ENCODE measurements around the gene EPHB6.

The EPHB6 gene

DNA sequence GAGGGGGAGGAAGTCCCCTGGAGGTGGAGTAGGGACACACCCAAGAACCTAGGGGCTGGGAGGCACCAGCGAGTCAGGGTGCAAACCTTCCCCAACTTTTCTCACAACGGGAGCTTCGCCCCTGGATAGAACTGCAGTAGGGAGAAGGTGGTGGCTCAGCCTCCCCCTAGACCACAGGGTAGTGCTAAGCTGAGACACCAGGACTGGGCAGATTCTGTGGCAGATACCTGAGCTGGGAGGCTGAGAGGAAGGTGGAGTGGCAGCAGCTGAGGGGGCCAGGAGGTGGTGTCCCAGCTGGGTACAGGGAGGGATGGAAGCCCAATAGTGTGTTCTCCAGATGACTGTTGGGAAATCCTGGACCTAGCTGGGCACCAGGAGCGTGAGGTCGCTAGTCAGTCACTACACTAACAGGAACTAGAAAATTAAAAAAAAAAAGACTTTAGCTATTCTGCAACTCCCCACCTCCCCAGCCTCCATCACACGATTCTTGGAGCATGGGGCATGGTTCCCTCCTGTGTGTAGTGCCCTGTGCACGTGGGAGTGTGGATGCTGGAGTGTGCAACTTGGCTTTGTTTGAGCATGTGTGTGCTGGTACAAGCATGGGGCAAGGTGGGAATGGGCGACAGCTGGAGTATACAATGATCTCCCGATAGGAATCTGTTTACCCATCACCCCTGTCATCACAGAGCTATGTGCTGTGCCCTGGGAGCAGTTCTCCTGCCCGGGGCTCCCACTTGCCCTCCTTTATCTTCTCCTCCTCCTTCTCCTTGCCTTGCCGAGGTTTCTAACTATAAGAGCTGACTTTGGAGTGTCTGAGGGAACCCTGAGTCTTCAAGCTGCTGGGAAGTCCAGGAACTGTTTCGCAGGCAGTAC lies 39.5 kb downstream of the EPHB6 start:
- no peak for DNase-seq (ENCODE audit: extremely low read depth in 1 of 2, low read depth in 1 of 2)

DNA sequence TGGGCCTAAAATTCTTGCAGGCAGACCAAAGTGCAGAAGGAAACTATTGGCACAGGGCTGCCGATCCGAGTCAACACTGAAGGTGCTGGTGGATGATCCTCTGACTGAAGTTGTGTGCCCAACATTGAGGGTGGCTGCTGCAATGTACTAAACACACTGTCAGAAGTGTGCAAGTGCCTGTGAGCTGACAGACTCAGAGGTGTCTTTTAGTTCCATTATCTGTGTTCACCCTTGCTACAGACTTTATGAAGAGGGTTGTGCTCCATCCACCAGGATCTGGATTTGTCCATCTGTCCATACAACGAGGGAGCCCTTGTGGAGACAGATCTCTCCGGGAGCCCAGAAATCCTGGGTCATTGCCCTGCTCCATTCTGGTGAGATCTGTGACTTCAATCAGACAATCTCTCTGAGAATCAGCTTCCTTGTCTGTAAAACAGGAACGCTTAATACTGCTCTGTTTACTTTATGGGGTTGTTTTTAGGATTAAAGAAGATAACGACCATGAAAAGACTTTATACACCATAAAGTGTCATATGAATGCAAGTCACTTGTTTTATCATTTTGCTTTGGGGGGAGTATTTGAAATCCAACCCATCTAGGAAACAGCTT lies 40.2 kb downstream of the EPHB6 start:
- DNase-seq (ENCODE audit: extremely low read depth in 1 of 2, low read depth in 1 of 2), result no peak

DNA sequence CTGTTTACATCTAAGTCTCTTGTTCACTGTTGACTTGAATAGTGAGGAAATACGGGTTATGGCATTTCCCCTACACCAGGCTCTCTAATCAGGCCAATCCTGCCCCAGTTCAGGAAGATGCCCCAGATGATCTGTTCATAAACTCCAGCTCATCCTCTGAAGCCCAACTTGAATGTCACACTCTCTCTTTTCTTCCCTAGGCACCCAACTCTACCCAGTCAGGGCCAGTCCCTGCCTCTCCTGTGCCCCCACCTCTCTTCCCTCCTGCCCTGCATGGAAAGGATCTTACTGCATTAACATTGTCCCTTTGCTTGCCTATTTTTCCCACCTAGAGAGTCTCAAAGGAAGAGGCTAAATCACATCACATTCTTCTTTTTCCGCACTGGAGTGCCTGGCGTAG lies 41.3 kb downstream of the EPHB6 start:
- DNase-seq (ENCODE audit: extremely low read depth in 1 of 2, low read depth in 1 of 2), result no peak

DNA sequence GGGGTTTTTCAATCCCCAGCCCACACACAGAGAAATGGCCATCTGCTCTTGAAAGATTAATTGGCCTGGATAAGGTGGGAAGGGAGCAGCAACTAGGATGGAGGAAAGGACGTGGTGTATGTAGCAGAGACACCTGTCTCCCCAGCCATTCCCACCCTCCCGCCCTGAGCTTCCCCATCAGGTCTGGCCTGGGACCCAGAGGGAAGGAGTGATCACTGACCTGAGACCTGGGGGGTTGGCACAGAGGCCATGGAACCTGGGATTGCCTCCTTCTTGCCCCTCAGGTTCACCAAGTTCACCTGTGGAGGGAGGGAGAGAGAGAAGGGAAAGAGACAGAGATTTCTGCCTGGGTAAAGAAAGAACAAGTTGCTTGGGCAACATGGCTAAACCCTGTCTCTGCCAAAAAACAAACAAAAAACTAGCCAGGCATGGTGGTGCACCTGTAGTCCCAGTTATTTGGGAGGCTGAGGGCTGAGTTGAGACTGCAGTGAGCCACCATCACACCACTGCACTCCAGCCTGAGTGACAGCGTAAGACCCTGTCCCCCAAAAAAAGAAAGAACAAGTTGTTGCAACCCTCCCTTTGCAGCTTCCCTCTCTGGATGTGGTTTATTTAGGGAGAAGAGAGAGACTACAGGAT lies 42.0 kb downstream of the EPHB6 start:
- DNase-seq (ENCODE audit: extremely low read depth in 1 of 2, low read depth in 1 of 2), result no peak

DNA sequence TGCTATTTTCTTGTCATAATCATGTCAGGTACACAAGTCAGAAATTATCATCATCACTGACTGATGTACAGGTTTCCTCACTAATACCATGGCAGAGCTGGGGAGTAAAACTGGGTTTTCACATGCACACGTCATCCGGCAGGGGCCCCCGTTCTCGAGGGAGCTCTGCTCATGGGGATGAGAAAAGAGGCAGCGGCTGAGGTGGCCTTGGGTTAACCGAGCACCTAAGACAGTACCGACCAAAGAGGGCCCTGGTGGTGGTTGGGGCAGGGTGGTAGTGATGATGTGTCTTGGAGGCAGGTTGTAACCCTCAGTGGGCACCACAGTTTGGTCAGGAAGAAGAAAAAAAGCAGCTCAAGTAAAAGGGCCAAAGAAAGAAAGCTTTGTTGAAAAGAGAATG lies 42.8 kb downstream of the EPHB6 start:
- no peak for DNase-seq (ENCODE audit: extremely low read depth in 1 of 2, low read depth in 1 of 2)

DNA sequence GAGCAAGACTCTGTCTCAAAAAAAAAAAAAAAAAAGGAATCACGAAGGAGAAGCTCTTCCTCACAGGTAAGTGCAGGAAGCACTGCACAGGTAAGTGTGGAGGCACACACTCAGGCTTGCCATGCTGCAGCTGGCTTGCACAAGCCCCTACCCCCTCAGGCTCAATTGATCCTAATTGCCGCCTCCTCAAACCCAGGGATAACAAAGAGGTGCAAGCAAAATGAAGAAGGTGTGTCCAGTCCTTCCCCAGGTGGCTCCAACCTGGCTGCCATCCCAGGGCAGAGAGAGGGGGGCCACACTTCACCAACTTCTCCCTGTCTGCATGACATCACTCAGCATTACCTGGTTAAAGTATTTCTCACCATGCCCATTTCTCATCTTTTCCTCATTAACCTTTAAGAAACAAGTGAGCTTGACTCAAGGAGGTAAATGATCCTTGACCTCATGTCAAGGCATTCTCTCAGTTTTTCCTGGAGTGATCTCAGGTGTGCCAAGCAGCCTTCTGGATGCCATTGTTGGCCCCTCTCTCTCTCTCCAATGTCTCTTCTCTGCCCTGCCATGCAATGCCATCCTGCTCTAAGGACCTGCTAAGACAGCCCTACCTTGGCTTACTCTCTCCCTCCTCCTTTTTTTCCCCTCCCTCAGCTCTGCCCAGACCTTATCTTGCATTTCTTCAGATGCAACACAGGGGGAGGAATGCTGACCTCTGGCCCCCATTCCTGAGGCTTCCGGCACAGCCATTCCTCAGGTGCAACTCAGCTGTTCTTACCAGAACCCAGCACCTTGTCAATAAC lies 43.7 kb downstream of the EPHB6 start:
- DNase-seq (ENCODE audit: extremely low read depth in 1 of 2, low read depth in 1 of 2), result no peak

DNA sequence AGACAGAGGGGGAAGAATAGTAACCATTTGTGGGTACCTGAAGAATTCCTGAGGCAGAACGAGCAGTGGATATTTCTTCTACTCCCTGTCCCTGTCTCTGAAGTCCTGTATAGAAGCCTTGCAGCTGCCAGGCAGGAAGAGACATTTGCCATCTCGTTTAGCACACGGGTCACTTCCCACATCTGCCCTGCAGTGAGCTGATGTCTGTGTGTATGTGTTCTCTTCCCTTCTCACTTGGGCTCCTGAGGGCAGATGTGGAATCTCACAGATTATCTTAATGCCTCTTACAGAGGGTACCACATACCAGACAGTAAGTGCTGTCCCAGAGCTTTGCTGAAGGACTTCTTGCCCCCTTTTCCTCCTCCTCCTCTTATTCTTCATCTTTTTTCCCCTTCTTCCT lies 44.8 kb downstream of the EPHB6 start:
- DNase-seq (ENCODE audit: extremely low read depth in 1 of 2, low read depth in 1 of 2), result no peak

DNA sequence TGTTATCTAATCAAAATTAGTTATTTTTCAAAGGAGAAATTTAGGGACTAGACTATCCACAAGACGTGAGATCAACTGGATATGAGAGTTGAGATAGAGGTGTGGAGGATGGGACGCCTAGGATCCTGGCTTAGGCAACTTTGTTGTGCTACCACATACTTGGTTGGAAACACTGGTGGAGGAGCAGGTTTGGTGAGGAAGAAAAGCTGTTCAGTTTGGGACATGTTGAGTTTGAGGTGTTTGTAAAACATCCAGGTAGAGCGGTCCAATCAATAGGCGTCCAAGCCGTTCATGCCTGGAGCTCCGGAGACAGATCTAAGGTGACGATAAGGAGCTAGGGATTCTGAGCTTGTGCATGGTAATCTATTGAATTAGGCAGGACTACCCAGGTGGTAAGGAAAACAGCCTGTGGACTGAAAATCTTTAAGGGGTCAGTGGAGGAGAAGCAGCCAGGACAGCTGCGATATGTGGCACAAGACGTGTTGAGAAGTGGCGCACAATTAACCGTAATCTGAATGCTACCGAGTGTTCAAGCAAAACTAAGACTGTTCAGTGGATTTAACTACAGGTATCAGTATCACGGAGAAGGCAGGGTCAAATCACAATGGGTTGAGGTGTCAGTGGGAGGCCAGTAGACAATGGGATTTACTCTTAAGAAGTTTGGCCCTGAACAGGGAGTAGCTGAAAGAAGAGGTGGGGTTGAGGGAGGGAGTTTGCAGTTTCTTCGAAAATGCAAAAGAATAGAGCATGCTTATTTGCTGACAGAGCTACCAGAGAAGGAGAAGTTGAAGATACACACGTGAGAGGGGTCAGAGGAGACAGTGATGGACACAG lies 46.8 kb downstream of the EPHB6 start:
- no peak for DNase-seq (ENCODE audit: extremely low read depth in 1 of 2, low read depth in 1 of 2)

DNA sequence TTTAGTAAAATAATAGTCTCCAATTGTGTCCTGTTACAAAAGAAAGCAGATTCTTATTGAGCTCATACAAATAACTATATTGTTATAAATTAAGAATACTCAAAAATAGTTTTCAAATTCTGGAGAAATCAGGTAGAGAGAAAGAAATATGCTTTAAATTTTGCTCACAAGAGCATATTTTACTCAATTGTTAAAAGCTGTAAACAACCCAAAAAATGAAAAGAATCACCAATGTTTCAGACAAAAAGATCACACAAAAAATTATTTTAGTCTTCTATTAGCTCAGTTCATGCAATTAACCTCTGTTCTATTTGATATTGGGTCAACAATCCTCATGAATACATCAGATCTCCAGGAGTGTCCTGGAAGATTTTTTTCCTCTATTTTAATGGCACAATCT lies 49.3 kb downstream of the EPHB6 start:
- DNase-seq (ENCODE audit: extremely low read depth in 1 of 2, low read depth in 1 of 2), result no peak

DNA sequence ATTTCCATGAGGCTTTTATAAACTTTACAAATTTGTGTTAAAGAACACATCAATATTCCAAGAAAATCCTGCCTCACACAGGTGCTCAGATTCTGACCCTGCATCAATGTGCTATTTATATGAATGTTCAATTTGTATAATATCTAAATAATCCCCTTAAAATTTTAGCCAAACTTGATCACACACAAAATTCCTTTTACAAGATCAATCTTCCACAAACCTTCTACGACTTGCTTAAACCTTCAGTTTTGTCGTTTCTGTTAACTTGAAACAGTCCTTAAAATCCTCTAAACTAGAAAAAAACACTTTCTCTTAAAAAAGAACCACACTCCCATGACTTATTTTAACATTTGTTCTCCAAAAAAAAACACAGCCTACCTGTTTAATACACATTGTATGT lies 50.9 kb downstream of the EPHB6 start:
- no peak for DNase-seq (ENCODE audit: extremely low read depth in 1 of 2, low read depth in 1 of 2)

DNA sequence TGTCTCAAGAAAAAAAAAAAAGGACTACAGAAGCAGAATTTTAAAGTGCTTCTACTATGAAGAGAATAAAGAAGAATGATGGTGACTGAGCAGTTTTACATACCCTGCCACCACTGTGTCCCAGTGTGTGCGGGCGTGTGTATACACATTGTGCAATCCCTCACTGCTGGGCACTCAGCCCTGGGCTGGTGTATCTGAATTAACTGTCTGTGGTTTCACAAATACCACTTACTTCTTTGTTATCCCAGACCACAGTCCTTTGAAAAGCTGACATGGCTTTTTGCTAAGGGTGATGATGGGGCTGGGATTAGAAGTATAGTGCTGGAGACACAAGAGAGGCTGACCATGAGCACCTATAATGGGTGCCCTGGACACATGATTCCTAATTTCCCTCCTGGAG lies 51.8 kb downstream of the EPHB6 start:
- DNase-seq (ENCODE audit: extremely low read depth in 1 of 2, low read depth in 1 of 2), result no peak

DNA sequence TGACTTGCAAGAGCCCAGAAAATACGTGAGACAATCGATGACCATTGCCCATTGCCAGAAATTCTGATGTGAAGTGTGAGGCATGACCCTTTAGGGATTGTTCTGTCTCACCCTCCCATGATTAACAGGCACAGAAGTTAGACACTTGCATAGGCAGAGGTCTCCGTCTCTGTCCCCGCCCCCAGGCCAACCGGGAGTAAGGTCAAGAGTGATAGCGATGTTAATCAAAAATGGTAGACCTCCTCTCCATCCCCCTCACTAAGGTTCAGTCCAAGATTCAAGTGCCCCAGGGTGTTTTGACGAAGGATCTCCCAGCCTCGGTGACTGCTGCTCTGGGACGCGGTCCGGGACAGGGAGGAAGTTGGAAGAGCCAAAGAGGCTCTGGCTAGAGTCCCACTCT lies 53.4 kb downstream of the EPHB6 start:
- no peak for DNase-seq (ENCODE audit: extremely low read depth in 1 of 2, low read depth in 1 of 2)

DNA sequence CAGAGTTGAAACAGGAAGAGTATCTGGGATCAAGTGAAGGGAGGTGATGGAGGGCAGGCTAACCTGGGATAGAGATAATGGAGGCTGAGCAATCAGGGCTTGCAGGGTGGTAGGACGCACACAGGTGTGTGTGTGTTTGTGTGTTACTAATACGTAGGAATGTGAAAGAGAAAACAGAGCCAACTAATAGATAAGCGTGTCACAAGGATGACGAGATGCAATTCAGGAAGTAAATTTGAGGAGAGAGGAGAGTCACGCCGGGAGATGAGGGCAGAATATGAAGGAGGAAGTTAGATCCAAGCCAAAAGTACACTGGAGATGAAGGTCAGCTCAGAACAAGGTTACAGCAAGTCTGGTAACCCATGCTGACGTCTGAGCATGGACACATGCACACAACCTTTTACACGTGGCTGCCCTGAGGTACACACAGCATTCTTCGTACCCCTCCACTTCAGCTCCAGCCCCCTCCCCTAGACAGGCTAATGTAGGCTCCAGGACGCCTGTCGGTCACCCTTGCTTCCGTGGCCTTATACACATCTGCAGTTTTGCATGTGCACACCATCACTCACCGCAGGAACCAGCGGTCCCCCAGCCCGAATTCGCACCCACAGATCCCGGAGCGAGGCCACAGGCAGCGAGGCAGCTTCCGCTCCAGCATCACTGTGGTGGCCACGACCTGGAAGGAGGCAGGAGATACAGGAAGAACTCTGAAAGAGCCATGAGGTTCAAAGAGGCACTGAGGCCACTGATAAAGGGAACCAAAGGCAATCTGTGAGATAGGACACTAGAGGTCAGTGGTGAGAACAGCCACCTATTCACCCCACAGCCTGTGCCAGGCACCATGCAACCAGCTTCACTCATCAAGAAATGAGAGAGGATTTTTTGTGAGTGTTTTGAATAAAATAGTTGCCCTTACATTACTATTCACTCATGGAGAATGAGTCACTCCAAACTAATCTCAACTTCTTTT lies 54.3 kb downstream of the EPHB6 start:
- no peak for DNase-seq (ENCODE audit: extremely low read depth in 1 of 2, low read depth in 1 of 2)

DNA sequence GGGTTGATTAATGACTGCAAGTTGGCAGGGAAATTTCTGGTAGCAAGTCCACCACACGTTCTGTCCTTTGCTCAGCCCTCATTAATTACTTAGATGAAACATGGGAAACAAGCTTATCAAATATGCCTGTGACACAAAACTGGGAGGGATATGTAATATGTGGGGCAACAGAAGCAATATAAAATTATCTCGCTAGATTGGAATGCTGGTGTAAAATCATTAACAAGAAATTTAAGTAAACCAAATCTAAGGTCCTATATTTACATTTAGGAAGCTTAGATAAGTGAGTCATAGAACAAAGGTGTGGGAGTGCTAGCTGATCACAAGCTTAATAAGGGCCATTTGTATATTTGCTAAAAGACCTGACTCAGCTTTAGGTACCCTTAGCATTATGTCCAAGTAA lies 55.2 kb downstream of the EPHB6 start:
- no peak for DNase-seq (ENCODE audit: extremely low read depth in 1 of 2, low read depth in 1 of 2)

DNA sequence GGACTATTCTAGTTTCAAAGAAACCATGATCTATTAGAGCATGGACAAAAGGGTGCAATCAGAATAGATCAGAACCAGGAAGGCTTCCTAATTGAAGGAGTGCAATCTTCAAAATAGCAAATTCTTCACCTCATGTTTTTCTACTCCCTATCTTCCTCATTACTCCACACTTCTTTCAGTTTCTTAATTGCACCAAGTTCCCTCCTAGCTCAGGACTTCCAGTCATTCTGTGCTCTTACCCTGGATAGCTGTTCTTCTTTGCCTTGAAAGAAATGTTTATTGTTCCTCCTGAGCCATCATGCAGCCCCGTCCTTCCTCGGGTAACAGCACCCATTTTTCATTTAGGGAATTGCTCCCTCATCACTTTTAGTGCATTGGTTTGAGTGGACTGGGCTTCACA lies 55.6 kb downstream of the EPHB6 start:
- no peak for DNase-seq (ENCODE audit: extremely low read depth in 1 of 2, low read depth in 1 of 2)

DNA sequence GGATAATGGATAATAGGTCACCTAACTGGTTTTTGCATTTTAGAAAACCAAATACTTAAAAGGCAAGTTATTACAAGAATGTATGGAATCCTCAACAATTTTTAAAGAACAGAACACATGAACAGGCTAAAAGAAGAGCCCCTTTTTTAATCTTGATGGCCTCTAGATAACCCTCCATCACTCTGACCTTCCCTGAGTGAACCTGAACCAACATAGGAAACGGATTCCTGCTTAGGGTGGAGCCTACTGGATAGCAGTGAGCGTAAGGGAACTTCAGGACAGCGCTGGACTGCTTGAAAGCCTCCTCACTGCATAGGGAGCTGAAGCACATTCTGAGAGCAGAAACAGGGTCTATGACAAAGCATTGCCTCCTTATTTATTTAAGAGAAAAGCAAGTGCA lies 58.2 kb downstream of the EPHB6 start:
- no peak for DNase-seq (ENCODE audit: extremely low read depth in 1 of 2, low read depth in 1 of 2)

DNA sequence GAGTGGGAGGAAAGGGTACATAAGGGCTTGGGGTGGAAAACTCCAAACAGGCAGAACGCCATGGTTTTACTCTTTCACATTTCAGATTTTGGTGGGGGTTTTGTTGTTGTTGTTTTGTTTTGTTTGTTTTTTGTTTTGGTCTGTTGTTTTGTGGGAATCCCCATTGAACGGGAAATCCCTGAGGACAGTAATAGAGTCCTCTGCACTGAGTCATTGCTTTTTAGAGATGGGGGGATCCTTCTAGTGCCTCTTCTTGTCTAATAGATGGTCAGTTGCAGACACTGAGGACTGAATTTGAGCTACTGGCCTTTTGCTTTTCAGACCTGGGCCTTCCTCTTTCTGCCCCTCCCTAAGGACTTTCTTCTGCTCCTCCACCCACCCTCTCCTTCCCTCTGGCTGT lies 58.7 kb downstream of the EPHB6 start:
- DNase-seq (ENCODE audit: extremely low read depth in 1 of 2, low read depth in 1 of 2), result no peak

DNA sequence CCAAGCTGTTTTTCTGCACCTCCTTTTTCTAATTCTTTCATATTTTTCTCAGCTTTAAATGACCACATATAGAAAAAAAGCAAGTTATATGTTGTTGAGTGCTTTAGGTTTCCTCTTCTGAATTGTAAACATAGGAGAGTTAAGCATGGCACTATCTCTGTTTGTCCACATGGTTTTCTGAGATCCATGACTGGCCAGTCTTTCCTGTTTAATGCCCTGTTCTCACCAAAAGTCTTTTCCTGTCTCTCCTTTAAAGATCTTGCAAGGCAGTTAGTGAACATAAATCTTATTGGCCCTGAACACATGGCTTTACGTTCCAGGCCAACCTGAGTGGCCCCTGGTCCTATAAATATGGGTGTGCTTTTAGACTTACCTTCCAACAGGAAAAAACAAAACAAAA lies 59.2 kb downstream of the EPHB6 start:
- no peak for DNase-seq (ENCODE audit: extremely low read depth in 1 of 2, low read depth in 1 of 2)

DNA sequence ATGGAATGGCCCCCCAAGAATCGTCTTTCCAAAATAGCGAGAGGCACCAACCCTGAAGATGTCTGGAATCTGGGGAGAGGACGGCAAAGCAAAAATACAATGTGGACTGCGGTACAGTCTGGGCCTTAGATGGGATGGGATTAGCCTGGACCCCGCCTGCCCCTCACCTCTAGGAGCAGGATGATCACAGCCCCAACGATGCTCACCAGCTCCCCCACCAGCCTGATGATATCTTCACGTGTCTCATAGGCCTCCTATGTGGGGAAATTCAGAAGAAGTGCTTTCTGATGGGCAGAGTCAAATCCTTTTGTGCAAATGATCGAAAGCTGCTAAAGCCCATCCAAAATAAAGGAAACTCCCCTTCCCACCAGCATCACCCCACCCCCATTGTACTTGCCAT lies 60.4 kb downstream of the EPHB6 start:
- no peak for DNase-seq (ENCODE audit: extremely low read depth in 1 of 2, low read depth in 1 of 2)

Data from stimulated activated CD8-positive, alpha-beta memory T cell treated with anti-CD3 and anti-CD28 coated beads, Interleukin-7, amount 100 ng/mL, for 48 hours (primary cell).